Bronchial epithelial cell (primary cell): ENCODE measurements around the gene RPS6KB2. TPM values are rescaled to one million over a fixed set of nuclear protein-coding genes. Genes with fewer than 3 reads are reported as not detected.
A peak's percentile ranks its signal among the peaks of the same experiment; 100 is the strongest.
"Not testable (repeated sequence)": the region's sequence is repeated elsewhere in the genome, so short reads cannot be mapped to it uniquely, and the experiment has no call there.

Experiments
- DNase-seq: peaks from one replicate; pipeline ENCODE4 v3.0.0-alpha.2; 2010; ENCODE audit warnings: low read depth
- FAIRE-seq: peaks from 2 replicates; lab custom pipeline; 2011; peaks lifted over from hg19 to GRCh38; lab: Jason Lieb, UNC
- H3K27me3 ChIP-seq: 2 replicates; pipeline ENCODE4 v1.5.1; 2011; ENCODE audit warnings: low read length; ENCODE audit not compliant: control insufficient read depth, insufficient read depth
- H3K36me3 ChIP-seq: 2 replicates; pipeline ENCODE4 v1.5.1; 2011; ENCODE audit warnings: low read length; ENCODE audit not compliant: control insufficient read depth, insufficient read depth
- H3K4me3 ChIP-seq: 2 replicates; pipeline ENCODE4 v1.5.1; 2011; ENCODE audit warnings: mild to moderate bottlenecking, low read depth, low read length, control low read depth
- total RNA-seq: library from RNA; depleted of rRNA; stranded (reverse); fragments of >200 nt; gene quantifications from 2 replicates; pipeline ENCODE4 v1.2.1, GENCODE V29; 2014
- TF ChIP-seq, protein P1 (sequence below): IDR thresholded peaks from 2 replicates; pipeline ENCODE4 v1.5.1; 2011; ENCODE audit warnings: mild to moderate bottlenecking, moderate library complexity, low read length, control low read depth, inconsistent platforms; ENCODE audit not compliant: insufficient read depth, severe bottlenecking

RPS6KB2 gene
- total RNA-seq, 1 donor from 2014 or later: 62.9 TPM

DNA sequence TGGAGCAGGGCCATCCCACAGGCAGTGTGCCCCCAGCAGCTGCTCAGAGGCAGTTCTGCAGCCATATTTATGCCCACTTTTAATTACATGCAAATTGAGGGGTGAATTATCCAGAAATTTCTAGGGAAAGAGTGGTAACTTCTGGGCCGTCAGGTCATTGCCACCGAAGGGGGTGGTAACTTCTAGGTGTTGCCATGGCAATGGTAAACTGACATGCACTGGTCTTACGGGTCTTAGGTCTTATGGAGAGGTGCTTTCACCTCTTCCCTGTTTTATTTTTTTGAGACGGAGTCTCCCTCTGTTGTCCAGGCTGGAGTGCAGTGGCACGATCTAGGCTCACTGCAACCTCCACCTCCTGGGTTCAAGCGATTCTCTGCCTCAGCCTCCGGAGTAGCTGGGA, 44.6 kb downstream of the RPS6KB2 start:
- DNase-seq: no peak
- Histone ChIP-seq H3K27me3 (no peaks in the 10 kb centered on the region), H3K4me3 (no peak overlapping the region), H3K36me3 (no peaks in the 10 kb centered on the region)
- TF ChIP-seq, protein P1, sequence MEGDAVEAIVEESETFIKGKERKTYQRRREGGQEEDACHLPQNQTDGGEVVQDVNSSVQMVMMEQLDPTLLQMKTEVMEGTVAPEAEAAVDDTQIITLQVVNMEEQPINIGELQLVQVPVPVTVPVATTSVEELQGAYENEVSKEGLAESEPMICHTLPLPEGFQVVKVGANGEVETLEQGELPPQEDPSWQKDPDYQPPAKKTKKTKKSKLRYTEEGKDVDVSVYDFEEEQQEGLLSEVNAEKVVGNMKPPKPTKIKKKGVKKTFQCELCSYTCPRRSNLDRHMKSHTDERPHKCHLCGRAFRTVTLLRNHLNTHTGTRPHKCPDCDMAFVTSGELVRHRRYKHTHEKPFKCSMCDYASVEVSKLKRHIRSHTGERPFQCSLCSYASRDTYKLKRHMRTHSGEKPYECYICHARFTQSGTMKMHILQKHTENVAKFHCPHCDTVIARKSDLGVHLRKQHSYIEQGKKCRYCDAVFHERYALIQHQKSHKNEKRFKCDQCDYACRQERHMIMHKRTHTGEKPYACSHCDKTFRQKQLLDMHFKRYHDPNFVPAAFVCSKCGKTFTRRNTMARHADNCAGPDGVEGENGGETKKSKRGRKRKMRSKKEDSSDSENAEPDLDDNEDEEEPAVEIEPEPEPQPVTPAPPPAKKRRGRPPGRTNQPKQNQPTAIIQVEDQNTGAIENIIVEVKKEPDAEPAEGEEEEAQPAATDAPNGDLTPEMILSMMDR: no peak
- FAIRE-seq: no peak

DNA sequence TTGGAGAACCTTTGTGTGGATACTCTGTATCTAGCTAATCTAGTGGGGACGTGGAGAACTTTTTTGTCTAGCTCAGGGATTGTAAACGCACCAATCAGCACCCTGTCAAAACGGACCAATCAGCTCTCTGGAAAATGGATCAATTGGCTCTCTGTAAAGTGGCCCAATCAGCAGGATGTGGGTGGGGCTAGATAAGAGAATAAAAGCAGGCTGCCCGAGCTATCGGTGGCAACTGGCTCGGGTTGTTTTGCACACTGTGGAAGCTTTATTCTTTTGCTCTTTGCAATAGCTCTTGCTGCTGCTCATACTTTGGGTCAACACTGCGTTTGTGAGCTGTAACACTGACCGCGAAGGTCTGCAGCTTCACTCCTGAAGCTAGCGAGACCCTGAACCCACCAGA, 48.4 kb downstream of the RPS6KB2 start:
- not testable (repeated sequence) for H3K36me3 ChIP-seq, FAIRE-seq, H3K4me3 ChIP-seq, H3K27me3 ChIP-seq, DNase-seq

DNA sequence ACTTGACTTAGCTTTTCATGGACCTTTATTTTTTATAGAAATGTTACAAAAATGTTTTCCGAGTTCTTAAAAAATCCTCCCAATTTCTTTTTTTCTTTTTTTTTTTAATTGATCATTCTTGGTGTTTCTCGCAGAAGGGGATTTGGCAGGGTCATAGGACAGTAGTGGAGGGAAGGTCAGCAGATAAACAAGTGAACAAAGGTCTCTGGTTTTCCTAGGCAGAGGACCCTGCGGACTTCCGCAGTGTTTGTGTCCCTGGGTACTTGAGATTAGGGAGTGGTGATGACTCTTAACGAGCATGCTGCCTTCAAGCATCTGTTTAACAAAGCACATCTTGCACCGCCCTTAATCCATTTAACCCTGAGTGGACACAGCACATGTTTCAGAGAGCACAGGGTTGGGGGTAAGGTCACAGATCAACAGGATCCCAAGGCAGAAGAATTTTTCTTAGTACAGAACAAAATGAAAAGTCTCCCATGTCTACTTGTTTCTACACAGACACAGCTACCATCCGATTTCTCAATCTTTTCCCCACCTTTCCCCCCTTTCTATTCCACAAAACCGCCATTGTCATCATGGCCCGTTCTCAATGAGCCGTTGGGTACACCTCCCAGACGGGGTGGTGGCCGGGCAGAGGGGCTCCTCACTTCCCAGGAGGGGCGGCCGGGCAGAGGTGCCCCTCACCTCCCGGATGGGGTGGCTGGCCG, 49.2 kb downstream of the RPS6KB2 start:
- not testable (repeated sequence) for FAIRE-seq, H3K4me3 ChIP-seq, H3K27me3 ChIP-seq, H3K36me3 ChIP-seq, DNase-seq

DNA sequence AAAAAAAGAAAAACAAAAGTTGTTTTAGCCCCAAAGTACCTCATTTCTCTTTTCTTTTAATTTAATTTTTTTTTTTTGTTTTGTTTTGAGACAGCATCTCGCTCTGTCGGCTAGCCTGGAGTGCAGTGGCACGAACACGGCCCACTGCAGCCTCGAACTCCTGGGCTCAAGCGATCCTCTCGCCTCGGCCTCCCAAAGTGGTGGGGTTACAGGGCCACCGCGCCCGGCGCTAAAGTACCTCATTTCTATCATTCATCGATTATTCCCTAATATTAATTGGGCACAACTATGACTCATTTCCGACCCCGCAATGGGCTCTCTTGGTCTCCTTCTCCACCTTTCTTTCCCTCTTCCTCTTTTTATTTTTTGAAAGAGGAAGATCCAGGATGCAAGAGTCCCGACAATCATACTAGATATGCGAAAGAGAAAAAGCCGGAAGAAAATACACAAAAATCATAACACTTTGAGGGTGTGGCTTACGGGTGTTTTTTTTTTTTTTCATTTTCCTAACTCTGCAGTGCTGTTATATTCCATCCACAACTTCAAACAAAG, 54.1 kb downstream of the RPS6KB2 start:
- Histone ChIP-seq H3K4me3 (peak overlapping the region; percentile 69), H3K36me3 (no peaks in the 10 kb centered on the region), H3K27me3 (no peaks in the 10 kb centered on the region)
- no peak for DNase-seq
- TF ChIP-seq, protein P1: no peak
- no peak for FAIRE-seq

DNA sequence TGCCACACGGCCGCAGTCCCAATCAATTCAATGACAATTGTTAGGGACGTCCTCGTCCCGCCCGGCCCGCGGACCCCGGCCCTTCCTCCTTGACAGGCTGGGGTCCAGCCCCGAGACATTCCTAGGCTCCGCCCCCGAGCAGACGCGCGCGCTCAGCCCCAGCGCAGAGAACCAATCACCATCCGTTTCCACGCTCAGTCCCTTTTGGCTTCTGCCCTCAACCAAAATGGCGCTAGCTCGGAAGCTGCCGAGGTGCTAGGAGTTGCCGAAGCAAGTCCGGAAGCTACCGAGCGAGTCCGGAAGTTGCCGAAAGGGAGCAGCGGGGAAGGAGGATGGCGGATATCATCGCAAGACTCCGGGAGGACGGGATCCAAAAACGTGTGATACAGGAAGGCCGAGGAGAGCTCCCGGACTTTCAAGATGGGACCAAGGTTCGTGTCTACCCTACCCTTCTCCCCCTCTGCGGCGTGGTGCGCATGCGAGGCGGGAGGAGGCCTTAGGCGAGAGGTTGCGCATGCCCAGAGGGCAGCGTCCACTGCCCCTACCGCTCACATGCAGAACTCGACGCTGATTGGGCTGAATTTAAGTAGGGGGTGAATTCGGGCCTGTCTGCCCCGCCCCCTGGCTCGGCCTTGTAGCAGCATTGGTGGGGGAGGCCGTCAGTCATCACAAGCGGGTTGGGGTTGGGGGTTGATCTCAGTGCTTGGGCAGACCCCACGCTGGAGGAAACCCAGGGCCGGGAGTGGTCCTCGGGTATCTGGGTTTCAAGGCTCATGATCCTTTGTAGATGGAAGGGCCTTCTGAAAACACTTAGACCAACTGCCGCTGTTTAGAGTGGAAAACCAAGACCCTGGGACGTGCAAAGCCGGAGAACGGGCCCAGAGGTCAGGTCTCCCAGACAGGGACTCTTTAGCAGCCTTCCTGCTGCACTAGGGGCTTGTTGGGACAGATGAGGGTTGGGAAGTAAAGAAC, 54.8 kb downstream of the RPS6KB2 start, which contains the start of gene AIP:
AIP (plus strand) TSS at position 200 of the 972 bp plus-strand sequence; CDS start at position 333, 133 bp downstream.
- Histone ChIP-seq H3K27me3 (no peaks in the 10 kb centered on the region), H3K36me3 (no peaks in the 10 kb centered on the region), H3K4me3 (peak within 1 kb of the TSS; percentile 69)
- peak; percentile 95 for DNase-seq
- FAIRE-seq: no peak
- TF ChIP-seq, protein P1: peak; percentile 3

DNA sequence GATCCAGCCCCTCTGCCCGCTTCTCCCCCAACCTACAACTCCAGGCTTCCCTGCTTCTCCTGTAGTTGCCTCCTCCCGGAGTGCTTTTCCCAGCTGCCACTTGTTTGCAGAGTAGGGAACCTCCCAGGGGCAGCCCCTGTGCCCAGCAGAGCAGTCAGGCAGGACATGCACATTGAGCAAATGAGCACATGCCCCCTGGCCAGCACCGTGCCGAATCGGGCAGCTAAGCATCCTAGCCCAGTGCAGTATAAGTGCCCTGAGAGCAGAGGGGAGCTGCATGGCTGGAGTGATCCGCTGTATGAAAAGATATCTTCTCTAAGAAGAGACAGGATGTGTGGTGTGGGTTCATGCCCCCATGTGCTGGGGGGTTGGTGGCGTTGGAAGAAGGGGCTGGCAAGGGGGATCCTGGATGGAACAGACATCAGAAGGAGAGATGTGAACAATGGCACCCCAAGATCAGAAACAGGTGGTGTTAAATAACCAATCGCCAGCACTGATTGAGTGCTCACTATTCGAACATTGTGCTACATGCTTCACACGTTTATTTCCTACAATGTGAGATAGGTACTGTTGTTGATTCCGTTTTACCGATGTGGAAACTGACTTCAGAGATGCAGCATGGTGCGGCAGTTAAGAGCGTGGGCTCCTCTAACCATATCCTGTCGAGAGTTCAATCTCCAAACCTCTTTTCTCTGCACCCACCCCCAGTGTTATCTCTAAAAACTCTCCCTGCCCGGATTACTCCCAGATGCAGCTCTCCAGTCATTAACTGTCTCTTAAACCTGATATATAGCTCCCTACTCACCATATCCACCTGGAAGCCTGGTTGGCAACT, 55.8 kb downstream of the RPS6KB2 start:
- Histone ChIP-seq H3K27me3 (no peaks in the 10 kb centered on the region), H3K36me3 (no peaks in the 10 kb centered on the region), H3K4me3 (no peak overlapping the region)
- TF ChIP-seq, protein P1: no peak
- DNase-seq (no peak), FAIRE-seq (no peak)
